ENCODE data around the gene IPMK. TPM values are rescaled to one million over a fixed set of nuclear protein-coding genes. Genes with fewer than 3 reads are reported as not detected.

The IPMK gene
- total and polyA plus RNA-seq, 9 of the 15 experiments (the other 6 are each of a cell fraction or from before 2014, with no cell fraction given): 0.98 to 4.4 (median 2.7) TPM

- TF ChIP-seq AFF1 (IDR thresholded peaks at IDR 0.05; ENCODE audit: low read depth in 1 of 2, partially characterized antibody in 2 of 2): peak in 1 of 2 experiments; percentile 50
- TF ChIP-seq POLR3G (IDR thresholded peaks at IDR 0.05; ENCODE audit: extremely low read depth, insufficient read length, insufficient replicate concordance): no peak
- no peak for TF ChIP-seq TRIM28 (IDR thresholded peaks at IDR 0.05)
- no peak for TF ChIP-seq ZNF695 (CRISPR knock-in tag; IDR thresholded peaks at IDR 0.05)
- peak; percentile 95 for TF ChIP-seq KDM2B (CRISPR knock-in tag; IDR thresholded peaks at IDR 0.05)
- TF ChIP-seq ZNF175 (CRISPR knock-in tag; IDR thresholded peaks at IDR 0.05; ENCODE audit: low read depth): no peak
- TF ChIP-seq FOXK1 (CRISPR knock-in tag; IDR thresholded peaks at IDR 0.05; ENCODE audit: borderline replicate concordance): peak; percentile 96; the same call in 1 of the 2 replicates
- TF ChIP-seq NRF1 (conservative IDR thresholded peaks at IDR 0.05 in 1 of 2, IDR thresholded peaks at IDR 0.05 in 1 of 2): peak; percentile 99 to 100
- no peak for TF ChIP-seq ARHGAP35 (IDR thresholded peaks at IDR 0.05; ENCODE audit: partially characterized antibody)
- 0 out of 2 replicates have a peak, but pooled peaks have one; percentile 28 for TF ChIP-seq ZNF431 (CRISPR knock-in tag; IDR thresholded peaks at IDR 0.05)
- no peak for TF ChIP-seq TAL1 (IDR thresholded peaks at IDR 0.05)
- TF ChIP-seq STAT5A (IDR thresholded peaks at IDR 0.05; ENCODE audit: borderline replicate concordance, low read length): no peak
- TF ChIP-seq TEAD2 (tag; IDR thresholded peaks at IDR 0.05): no peak
- TF ChIP-seq BRF1 (IDR thresholded peaks at IDR 0.05; ENCODE audit: borderline replicate concordance, extremely low read depth, insufficient read length): no peak
- no peak for TF ChIP-seq RERE (CRISPR knock-in tag; IDR thresholded peaks at IDR 0.05; ENCODE audit: borderline replicate concordance)
- TF ChIP-seq JUND (IDR thresholded peaks at IDR 0.05; ENCODE audit: borderline replicate concordance, low read depth, low read length): peak; percentile 33; the same call in 1 of the 2 replicates
- TF ChIP-seq JUND (tag; IDR thresholded peaks at IDR 0.05; ENCODE audit: borderline replicate concordance, low read depth, low read length): peak; percentile 38; the same call in 1 of the 3 replicates
- TF ChIP-seq TEAD1 (CRISPR knock-in tag; IDR thresholded peaks at IDR 0.05): peak in 1 of 2 experiments; percentile 58; a peak in 1 of 4 replicates
Measured at GRCh38 chr10:58268946-58269781, 1.5 kb upstream of the IPMK start, which contains the start of gene CISD1 (continued).
